MG63 (cell line): ENCODE measurements around the gene SPRYD4. TPM values are rescaled to one million over a fixed set of nuclear protein-coding genes. Genes with fewer than 3 reads are reported as not detected.

Source experiments
- total RNA-seq: library from RNA; depleted of rRNA; stranded (reverse); fragments of >200 nt; shearing (Covaris generic); gene quantifications from 2 replicates; pipeline ENCODE4 v1.2.3, GENCODE V29; 2014; ENCODE audit warnings: low replicate concordance; rRNA removed

The SPRYD4 gene
- total RNA-seq, 1 experiment from 2014 or later = 0.69 TPM

Other genes starting within 250 kb of the SPRYD4 start
- 51.6 and 107 TPM in 2 replicates for gene RNF41, start 246.7 kb upstream of the SPRYD4 start, total RNA-seq
- gene NABP2, start 244.2 kb upstream of the SPRYD4 start, total RNA-seq = 61.0 and 115 TPM in 2 replicates
- not detected in 2 replicates for gene SLC39A5, start 238.5 kb upstream of the SPRYD4 start, total RNA-seq
- gene ANKRD52, start 210.2 kb upstream of the SPRYD4 start, total RNA-seq = 6.0 and 18.9 TPM in 2 replicates
- 6.9 and 7.7 TPM in 2 replicates for gene COQ10A, start 201.6 kb upstream of the SPRYD4 start, total RNA-seq
- gene CS, start 168.2 kb upstream of the SPRYD4 start, total RNA-seq = 73.4 and 88.0 TPM in 2 replicates
- gene CNPY2, start 152.6 kb upstream of the SPRYD4 start, total RNA-seq = 126 and 157 TPM in 2 replicates
- gene PAN2, start 134.6 kb upstream of the SPRYD4 start, total RNA-seq = 9.3 and 11.9 TPM in 2 replicates
- gene IL23A, start 129.7 kb upstream of the SPRYD4 start, total RNA-seq = not detected in 2 replicates
- 15.3 and 18.1 TPM in 2 replicates for gene STAT2, start 108.5 kb upstream of the SPRYD4 start, total RNA-seq
- gene APOF, start 105.7 kb upstream of the SPRYD4 start, total RNA-seq = not detected in 2 replicates
- 22.6 and 24.4 TPM in 2 replicates for gene TIMELESS, start 19.2 kb upstream of the SPRYD4 start, total RNA-seq
- gene MIP, start 13.9 kb upstream of the SPRYD4 start, total RNA-seq = not detected in 2 replicates
- gene GLS2, start 19.6 kb downstream of the SPRYD4 start, total RNA-seq = 1.5 TPM in 1 of 2 replicates, not detected in the other
- gene RBMS2, start 53.2 kb downstream of the SPRYD4 start, total RNA-seq = 3.8 and 4.4 TPM in 2 replicates
- 2.4 and 7.6 TPM in 2 replicates for gene BAZ2A, start 161.7 kb downstream of the SPRYD4 start, total RNA-seq
- gene ATP5F1B, start 177.4 kb downstream of the SPRYD4 start, total RNA-seq = 202 and 245 TPM in 2 replicates
- gene PTGES3, start 219.7 kb downstream of the SPRYD4 start, total RNA-seq = 52.8 and 98.9 TPM in 2 replicates